HG03064 (cell line): ENCODE results near the gene NDST3.
A peak's percentile ranks its signal among the peaks of the same experiment; 100 is the strongest.
"Not testable (repeated sequence)": the region's sequence is repeated elsewhere in the genome, so short reads cannot be mapped to it uniquely, and the experiment has no call there.

Experiments
- ATAC-seq: cut with Tn5 transposase; IDR thresholded peaks from one replicate; pipeline ENCODE4 v1.9.1; 2021; ENCODE audit warnings: low read depth; ENCODE audit not compliant: unreplicated experiment

The NDST3 gene

DNA sequence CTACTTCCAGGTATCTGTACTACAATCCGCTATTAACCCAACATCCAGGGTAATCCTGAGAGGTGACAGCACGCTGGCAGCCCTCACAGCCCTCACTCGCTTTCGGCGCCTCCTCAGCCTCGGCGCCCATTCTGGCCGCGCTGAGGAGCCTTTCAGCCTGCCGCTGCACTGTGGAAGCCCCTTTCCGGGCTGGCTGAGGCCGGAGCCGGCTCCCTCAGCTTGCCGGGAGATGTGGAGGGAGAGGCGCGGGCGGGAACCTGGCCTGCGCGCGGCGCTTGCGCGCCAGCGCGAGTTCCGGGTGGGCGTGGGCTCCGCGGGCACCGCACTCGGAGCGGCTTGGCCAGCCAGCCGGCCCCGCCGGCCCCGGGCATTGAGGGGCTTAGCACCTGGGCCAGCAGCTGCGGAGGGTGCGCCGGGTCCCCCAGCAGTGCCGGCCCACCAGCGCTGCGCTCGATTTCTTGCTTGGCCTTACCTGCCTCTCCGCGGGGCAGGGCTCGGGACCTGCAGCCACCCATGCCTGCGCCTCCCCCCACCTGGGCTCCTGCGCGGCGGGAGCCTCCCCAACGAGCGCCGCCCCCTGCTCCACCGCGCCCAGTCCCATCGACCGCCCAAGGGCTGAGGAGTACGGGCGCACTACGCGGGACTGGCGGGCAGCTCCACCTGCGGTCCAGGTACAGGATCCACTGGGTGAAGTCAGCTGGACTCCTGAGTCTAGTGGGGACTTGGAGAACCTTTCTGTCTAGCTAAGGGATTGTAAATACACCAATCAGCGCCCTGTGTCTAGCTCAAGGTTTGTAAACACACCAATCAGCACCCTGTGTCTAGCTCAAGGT, 231.2 kb downstream of the NDST3 start:
- ATAC-seq: no peak

DNA sequence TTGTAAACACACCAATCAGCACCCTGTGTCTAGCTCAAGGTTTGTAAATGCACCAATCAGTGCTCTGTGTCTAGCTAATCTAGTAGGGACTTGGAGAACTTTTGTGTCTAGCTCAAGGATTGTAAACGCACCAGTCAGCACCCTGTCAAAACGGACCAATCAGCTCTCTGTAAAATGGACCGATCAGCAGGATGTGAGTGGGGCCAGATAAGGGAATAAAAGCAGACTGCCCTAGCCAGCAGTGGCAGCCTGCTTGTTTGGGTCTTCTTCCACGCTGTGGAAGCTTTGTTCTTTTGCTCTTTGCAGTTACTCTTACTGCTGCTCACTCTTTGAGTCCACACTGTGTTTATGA, 231.8 kb downstream of the NDST3 start:
- not testable (repeated sequence) for ATAC-seq

GRCh38 chr4:118268780-118269179, 234.5 kb downstream of the NDST3 start:
- no peak for ATAC-seq

DNA sequence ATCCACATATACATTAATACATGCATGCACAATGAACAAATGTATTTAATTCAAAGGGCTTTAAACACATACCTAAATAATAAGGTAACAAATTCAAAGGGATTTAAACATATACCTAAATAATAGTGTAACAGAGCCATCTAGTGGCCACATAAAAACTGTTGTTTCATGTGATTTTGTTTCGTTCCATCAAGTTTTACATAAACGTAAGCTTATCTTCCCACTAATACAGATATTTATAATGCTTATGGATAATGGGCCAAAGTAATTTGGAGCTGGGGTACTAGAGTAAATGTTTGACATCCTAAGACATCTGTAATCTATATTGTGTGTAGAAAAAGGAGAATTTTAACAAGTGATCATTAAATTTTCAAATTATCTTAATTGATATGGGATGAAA, 236.2 kb downstream of the NDST3 start:
- no peak for ATAC-seq

DNA sequence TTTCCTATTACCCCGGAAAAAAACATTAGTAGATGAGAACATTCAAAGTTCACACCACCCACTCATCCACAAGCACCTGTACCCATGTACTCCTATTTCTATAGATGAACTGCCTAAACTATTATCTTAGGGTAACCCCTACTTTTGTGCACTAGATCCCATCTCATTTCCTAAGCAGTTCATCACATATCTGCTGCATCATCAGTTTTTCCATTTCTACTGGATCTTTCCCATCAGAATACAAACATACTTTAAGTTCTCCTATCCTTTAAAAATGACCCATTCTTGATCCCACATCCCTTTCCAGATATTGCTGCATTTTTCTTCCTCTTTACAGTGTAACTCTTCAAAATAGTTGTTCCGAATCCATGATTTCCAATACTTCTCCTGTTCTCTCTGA, 237.5 kb downstream of the NDST3 start:
- ATAC-seq: no peak

DNA sequence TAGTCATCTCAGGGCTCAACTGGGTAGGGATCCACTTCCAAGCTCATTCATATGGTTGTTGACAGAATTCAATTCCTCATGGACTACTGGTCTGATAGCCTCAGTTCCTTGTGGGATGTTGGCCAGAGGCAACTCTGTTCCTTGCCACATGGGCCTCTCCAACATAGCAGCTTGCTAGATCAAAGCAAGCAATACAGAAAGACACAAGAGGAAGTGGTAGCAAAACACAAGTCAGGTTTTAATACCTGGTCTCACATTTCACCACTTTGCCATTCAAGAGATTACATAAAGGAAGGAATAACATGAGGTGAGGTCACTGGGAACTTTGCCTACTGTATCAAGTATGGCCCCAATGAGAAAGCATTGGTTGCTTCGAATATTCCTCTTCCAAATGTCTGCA, 239.4 kb downstream of the NDST3 start:
- ATAC-seq: no peak

- ATAC-seq: no peak
These were observed 242.3 kb downstream of the NDST3 start for GRCh38 chr4:118276580-118276979.

DNA sequence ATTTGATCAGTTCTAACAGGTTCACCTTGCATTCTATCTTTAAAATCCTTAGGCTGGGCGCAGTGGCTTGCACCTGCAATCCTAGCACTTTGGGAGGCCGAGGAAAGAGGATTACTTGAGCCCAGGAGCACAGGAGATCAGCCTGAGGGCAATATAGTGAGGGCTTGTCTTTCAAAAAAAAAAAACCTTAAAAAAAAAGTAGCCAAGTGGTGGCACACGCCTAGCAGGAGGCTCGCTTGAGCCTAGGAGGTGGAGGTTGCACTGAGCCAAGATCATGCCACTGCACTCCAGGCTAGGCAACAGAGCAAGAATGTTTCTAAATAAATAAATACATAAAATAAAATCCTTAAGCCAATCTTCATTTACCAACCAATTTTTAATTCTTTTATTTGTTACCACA, 243.0 kb downstream of the NDST3 start:
- ATAC-seq: no peak

GRCh38 chr4:118278473-118279274, 244.4 kb downstream of the NDST3 start:
- ATAC-seq: peak; percentile 90

- no peak for ATAC-seq
These were observed 245.0 kb downstream of the NDST3 start for GRCh38 chr4:118279328-118279727.

DNA sequence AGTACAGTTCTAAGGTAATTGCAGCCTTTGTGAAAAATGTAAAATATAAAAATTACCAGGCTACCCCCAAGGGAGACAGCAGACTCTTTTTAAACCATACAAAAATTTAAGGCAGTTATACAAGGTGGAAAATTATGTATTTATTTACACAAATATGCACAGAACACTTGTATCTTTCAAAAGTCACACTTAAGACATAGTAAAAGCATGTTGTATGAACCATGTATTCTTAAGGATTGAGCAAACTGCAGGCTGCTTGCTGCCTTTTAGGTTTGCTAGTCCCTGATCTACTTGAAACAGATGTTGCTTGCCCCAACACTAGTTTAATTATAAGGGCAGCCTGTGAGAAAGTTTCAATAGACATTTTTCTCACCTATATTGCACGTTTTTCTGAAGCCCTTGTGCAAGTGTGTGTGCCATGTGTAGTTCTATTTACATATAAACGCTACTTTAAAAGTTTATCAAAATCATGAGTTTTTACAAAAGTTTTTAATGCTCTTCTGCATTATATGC, 245.7 kb downstream of the NDST3 start:
- no peak for ATAC-seq

GRCh38 chr4:118280501-118281218, 246.4 kb downstream of the NDST3 start:
- no peak for ATAC-seq

GRCh38 chr4:118281611-118282442, 247.5 kb downstream of the NDST3 start:
- no peak for ATAC-seq

DNA sequence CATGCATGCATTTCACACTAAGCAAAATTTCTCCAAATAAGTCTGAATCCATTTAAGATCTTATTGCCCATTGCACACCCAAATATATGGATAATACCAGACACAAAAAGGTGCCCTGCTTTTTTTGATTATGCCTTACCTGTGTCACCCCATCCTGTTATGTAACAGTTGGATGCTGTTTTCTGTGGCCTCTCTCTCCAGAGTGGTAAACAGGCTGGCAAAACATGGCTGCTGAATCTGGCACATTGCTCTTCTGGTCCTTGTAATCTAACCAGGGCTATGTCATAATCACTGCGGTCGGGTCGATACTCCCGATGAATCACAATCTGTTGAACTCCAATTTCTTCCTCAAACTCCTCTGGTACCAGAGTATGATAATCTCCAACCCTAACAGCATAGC, 248.4 kb downstream of the NDST3 start:
- no peak for ATAC-seq

GRCh38 chr4:118284169-118284568, 249.9 kb downstream of the NDST3 start:
- no peak for ATAC-seq

- no peak for ATAC-seq
These were observed 251.6 kb downstream of the NDST3 start for GRCh38 chr4:118285931-118286330.

- ATAC-seq: no peak
These were observed 252.4 kb downstream of the NDST3 start for GRCh38 chr4:118286685-118287084.

GRCh38 chr4:118287711-118288451, 253.6 kb downstream of the NDST3 start:
- ATAC-seq: no peak

DNA sequence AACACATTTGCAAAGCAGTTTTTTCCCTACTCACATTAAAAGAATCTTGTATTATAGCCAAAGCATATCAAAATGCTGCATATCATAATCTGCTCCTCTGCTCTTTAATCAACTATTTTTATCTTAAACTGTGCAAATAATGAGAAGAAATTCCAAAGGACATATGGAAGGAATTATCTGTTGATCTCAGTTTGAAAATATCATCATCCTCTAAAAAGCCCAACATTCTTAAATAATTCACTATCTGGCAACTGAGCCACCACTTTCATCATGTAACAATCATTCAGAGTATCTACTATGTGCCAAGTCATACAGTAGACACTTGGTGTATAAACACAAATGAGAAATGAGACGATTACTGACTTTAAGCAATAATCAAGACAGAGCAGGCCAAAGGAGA, 255.5 kb downstream of the NDST3 start:
- no peak for ATAC-seq

GRCh38 chr4:118290951-118291350, 256.7 kb downstream of the NDST3 start:
- no peak for ATAC-seq
